OCI-LY7 (cell line): ENCODE data around the gene ROCK2. TPM values are rescaled to one million over a fixed set of nuclear protein-coding genes. Genes with fewer than 3 reads are reported as not detected.

Experiments
- BruUV-seq: library from RNA; stranded (reverse); fragments of 400-500 nt; replicated peaks from 2 replicates; lab custom pipeline; 2021; lab: Mats Ljungman, UMichigan
- CTCF ChIA-PET: fragments of 300-600 bp; sonication (Branson Sonifier 250); formaldehyde crosslinking; loops from one replicate; lab custom pipeline; 2022; ENCODE audit warnings: antibody characterized with exemption; ENCODE audit not compliant: unreplicated experiment; lab: Charles Lee
- POLR2A ChIA-PET: fragments of 300-600 bp; sonication (Branson Sonifier 250); formaldehyde crosslinking; loops from one replicate; lab custom pipeline; 2022; ENCODE audit warnings: antibody characterized with exemption; lab: Charles Lee
- DNase-seq: peaks from one replicate; pipeline ENCODE4 v3.0.0-alpha.2; 2015; ENCODE audit warnings: low spot score
- H2AFZ ChIP-seq: fragments of 200-600 bp; sonication (generic), shearing (Covaris generic); 2 replicates; pipeline ENCODE4 v1.6.1; 2014; ENCODE audit warnings: mild to moderate bottlenecking, antibody characterized with exemption, low read length, moderate library complexity
- H3K27ac ChIP-seq: fragments of 200-600 bp; sonication (generic); 2 replicates; pipeline ENCODE4 v1.5.1; 2014; ENCODE audit warnings: mixed run types, low read depth, mild to moderate bottlenecking, moderate library complexity, low read length, inconsistent platforms; ENCODE audit not compliant: poor library complexity, severe bottlenecking
- H3K36me3 ChIP-seq: fragments of 200-600 bp; sonication (generic); 2 replicates; pipeline ENCODE4 v1.6.1; 2014; ENCODE audit warnings: mild to moderate bottlenecking, antibody characterized with exemption, low read length, moderate library complexity, mixed read lengths; ENCODE audit not compliant: insufficient read depth
- H3K4me1 ChIP-seq: fragments of 200-600 bp; sonication (generic); 2 replicates; pipeline ENCODE4 v1.5.1; 2014; ENCODE audit warnings: mild to moderate bottlenecking, low read length; ENCODE audit not compliant: insufficient read depth, poor library complexity, severe bottlenecking
- H3K4me2 ChIP-seq: fragments of 200-600 bp; sonication (generic); 2 replicates; pipeline ENCODE4 v1.6.1; 2014; ENCODE audit warnings: mild to moderate bottlenecking, low read length
- H3K4me3 ChIP-seq: fragments of 200-600 bp; sonication (generic); 2 replicates; pipeline ENCODE4 v1.5.1; 2014; ENCODE audit warnings: mild to moderate bottlenecking, low read depth, low read length; ENCODE audit not compliant: poor library complexity, severe bottlenecking
- H3K79me2 ChIP-seq: fragments of 200-600 bp; sonication (generic); 2 replicates; pipeline ENCODE4 v1.6.1; 2016; ENCODE audit warnings: low read depth, mild to moderate bottlenecking, low read length, moderate library complexity, mixed read lengths; ENCODE audit not compliant: insufficient read depth
- H3K9me2 ChIP-seq: fragments of 200-600 bp; sonication (generic); 2 replicates; pipeline ENCODE4 v1.6.1; 2016; ENCODE audit warnings: mild to moderate bottlenecking, low read length, mixed read lengths; ENCODE audit not compliant: insufficient read depth
- H3K9me3 ChIP-seq: fragments of 200-600 bp; sonication (generic); 2 replicates; pipeline ENCODE4 v1.6.1; 2014; ENCODE audit warnings: mild to moderate bottlenecking, mixed run types, low read length, mixed read lengths
- H4K20me1 ChIP-seq: fragments of 200-600 bp; sonication (generic); 2 replicates; pipeline ENCODE4 v1.6.1; 2014; ENCODE audit warnings: mild to moderate bottlenecking, antibody characterized with exemption, low read length, moderate library complexity, mixed read lengths; ENCODE audit not compliant: insufficient read depth
- EZH2phosphoT487 ChIP-seq: fragments of 200-600 bp; sonication (generic); IDR thresholded peaks from 2 replicates; pipeline ENCODE4 v1.6.1; 2018; ENCODE audit warnings: low read depth, borderline replicate concordance, mild to moderate bottlenecking, mixed run types, antibody characterized with exemption, low read length, moderate library complexity, mixed read lengths
- intact Hi-C: fragments of 100-400 bp; cut with micrococcal nuclease; formaldehyde crosslinking; loops from one replicate; pipeline ENCODE4 v1.10.0; 2022; ENCODE audit not compliant: unreplicated experiment
- total RNA-seq, 2 experiments: library from RNA; depleted of rRNA in 1 of 2; stranded (reverse); fragments of >200 nt in 1 of 2; shearing (Covaris generic) in 1 of 2; gene quantifications; 2 replicates each; pipeline ENCODE4 v1.2.3, GENCODE V29; 2014 to 2022
- TF ChIP-seq, protein P1 (sequence below): fragments of 200-600 bp; sonication (generic); conservative IDR thresholded peaks from 2 replicates; pipeline ENCODE4 v1.5.1; 2014; ENCODE audit warnings: mild to moderate bottlenecking, antibody characterized with exemption, low read length, moderate library complexity, mixed read lengths

ROCK2 gene
- total RNA-seq, 2 experiments from 2014 or later = 12.4 to 21.0 TPM

DNA sequence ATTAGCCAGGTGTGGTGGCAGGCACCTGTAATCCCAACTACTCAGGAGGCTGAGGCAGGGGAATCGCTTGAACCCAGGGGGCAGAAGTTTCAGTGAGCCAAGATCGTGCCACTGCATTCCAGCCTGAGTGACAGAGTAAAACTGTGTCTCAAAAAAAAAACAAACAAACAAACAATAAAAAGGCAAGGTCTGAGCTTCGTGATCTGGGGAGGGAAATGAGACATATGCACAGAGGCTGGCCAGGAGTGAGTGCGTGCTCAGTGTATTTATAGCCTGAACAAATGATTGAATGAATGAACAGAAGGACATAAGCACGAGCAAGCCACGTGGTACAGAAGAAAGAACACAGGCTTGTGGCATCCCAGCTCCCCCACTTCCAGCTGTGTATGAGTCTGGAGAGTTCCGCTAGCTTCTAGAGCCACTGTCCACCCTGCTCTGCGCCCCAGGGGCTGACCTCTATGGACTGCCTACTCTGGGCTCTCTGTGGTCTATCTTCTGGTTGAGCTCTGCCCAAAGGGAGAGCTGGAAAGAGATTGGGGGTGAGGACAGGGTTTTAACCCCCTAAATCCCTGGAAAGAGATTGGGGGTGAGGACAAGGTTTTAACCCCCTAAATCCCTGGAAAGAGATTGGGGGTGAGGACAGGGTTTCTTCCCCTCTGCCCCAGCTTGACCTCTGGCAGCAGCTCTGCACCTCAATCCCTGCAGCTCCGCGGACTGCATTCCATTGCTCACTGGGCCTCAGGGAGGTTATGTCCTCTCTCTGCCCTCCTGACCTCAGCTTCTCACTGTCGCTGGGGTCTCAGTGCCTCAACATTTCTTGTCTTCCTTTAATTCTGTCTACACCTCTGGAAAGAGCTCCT, 11.0 kb upstream of the ROCK2 start:
- CTCF ChIA-PET = no interaction called here
- TF ChIP-seq, protein P1, sequence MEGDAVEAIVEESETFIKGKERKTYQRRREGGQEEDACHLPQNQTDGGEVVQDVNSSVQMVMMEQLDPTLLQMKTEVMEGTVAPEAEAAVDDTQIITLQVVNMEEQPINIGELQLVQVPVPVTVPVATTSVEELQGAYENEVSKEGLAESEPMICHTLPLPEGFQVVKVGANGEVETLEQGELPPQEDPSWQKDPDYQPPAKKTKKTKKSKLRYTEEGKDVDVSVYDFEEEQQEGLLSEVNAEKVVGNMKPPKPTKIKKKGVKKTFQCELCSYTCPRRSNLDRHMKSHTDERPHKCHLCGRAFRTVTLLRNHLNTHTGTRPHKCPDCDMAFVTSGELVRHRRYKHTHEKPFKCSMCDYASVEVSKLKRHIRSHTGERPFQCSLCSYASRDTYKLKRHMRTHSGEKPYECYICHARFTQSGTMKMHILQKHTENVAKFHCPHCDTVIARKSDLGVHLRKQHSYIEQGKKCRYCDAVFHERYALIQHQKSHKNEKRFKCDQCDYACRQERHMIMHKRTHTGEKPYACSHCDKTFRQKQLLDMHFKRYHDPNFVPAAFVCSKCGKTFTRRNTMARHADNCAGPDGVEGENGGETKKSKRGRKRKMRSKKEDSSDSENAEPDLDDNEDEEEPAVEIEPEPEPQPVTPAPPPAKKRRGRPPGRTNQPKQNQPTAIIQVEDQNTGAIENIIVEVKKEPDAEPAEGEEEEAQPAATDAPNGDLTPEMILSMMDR = no peak
- TF ChIP-seq EZH2phosphoT487 = no peak
- Histone ChIP-seq H3K79me2 (no peaks in the 10 kb centered on the region), H3K4me2 (no peak overlapping the region), H3K9me2 (no peaks in the 10 kb centered on the region), H2AFZ (no peak overlapping the region), H3K27ac (no peak overlapping the region), H3K36me3 (no peaks in the 10 kb centered on the region), H4K20me1 (no peaks in the 10 kb centered on the region), H3K4me3 (no peak overlapping the region), H3K4me1 (no peaks in the 10 kb centered on the region), H3K9me3 (no peaks in the 10 kb centered on the region)
- intact Hi-C loops = no loop called here
- BruUV-seq = no TSS peak
- POLR2A ChIA-PET = interaction anchor here (0.6 to 1.0 kb wide), 3 partner anchors 11 to 59 kb away, joined by 3 to 4 read pairs (median 4); no protein-coding TSS in a partner anchor
- no peak for DNase-seq

GRCh38 chr2:11354363-11355154, 10.1 kb upstream of the ROCK2 start:
- H3K4me2 ChIP-seq = no peak overlapping the region
- no peaks in the 10 kb centered on the region for H3K79me2 ChIP-seq
- H3K4me3 ChIP-seq = no peak overlapping the region
- TF ChIP-seq EZH2phosphoT487 = no peak
- TF ChIP-seq, protein P1 = no peak
- no peak overlapping the region for H3K27ac ChIP-seq
- ChIA-PET POLR2A (interaction anchor here (0.6 kb wide), 1 partner anchor 125 kb away, joined by 3 read pairs; no protein-coding TSS in a partner anchor), CTCF (no interaction called here)
- H3K9me3 ChIP-seq = no peaks in the 10 kb centered on the region
- no TSS peak for BruUV-seq
- no peaks in the 10 kb centered on the region for H3K4me1 ChIP-seq
- DNase-seq = no peak
- H3K9me2 ChIP-seq = no peaks in the 10 kb centered on the region
- H2AFZ ChIP-seq = no peak overlapping the region
- intact Hi-C loops = no loop called here
- no peaks in the 10 kb centered on the region for H3K36me3 ChIP-seq
- H4K20me1 ChIP-seq = no peaks in the 10 kb centered on the region
